EH (cell line): ENCODE data around the gene FMNL1.
"Not testable (repeated sequence)": the region's sequence is repeated elsewhere in the genome, so short reads cannot be mapped to it uniquely, and the experiment has no call there.

Source experiments
- DNase-seq: peaks from one replicate; pipeline ENCODE4 v3.0.0-alpha.2; 2015; ENCODE audit warnings: low read depth

Gene FMNL1

GRCh38 chr17:45234641-45235415 is 13.1 kb downstream of the FMNL1 start:
- DNase-seq = no peak

- peak; percentile 76 for DNase-seq
Measured at GRCh38 chr17:45235416-45236281, 14.0 kb downstream of the FMNL1 start.

- DNase-seq = no peak
Measured at GRCh38 chr17:45236282-45236606, 14.6 kb downstream of the FMNL1 start.

DNA sequence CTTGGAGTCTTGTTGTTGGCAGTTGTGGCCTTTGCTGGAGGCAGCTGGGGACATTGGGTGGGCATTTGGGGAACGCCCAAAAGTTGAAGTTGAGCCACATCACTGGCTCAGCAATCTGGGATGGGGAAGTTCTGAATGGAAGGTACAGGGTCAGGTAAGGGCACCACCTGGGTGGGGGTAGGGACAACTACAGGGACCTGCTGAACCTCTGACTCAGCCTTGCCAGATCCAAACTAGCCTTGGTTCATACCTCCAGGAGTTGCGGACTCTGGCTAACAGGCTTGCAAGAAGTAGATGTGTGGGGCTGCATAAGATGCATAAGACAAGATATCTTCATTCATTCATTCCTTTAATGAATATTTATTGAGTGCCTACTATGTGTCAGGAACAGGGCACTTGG is 16.0 kb downstream of the FMNL1 start:
- no peak for DNase-seq

DNA sequence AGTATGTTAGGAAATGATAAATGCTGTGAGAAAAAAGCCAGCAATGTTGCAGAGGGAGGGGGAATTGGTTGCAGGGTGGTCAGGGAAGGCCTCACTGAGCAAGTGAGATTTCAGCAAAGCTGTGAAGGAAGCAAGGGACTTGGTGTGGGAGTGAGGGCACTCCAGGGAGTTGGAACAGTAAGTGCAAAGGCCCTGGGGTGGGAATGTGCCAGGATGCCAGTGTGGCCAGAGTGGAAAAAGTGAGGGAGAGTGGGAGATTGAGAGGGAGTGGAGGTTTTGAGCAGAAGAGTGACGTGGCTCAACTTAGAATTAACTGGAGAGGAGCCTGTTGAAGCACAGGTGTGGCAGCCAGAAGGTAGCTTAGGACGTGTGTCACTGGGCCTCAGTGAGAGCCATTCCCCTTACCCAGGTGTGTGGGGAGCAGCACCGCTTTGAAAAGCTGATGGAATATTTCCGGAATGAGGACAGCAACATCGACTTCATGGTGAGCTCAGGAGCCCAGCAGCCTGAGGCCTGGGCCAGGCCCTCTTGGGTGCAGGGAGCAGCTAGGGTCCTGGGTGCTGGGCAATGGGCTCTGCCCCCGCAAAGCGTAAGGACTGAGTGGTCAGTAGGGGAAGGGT is 16.6 kb downstream of the FMNL1 start:
- no peak for DNase-seq

- no peak for DNase-seq
Measured at GRCh38 chr17:45240905-45241327, 19.2 kb downstream of the FMNL1 start.

GRCh38 chr17:45241328-45242028 is 19.8 kb downstream of the FMNL1 start:
- no peak for DNase-seq

DNA sequence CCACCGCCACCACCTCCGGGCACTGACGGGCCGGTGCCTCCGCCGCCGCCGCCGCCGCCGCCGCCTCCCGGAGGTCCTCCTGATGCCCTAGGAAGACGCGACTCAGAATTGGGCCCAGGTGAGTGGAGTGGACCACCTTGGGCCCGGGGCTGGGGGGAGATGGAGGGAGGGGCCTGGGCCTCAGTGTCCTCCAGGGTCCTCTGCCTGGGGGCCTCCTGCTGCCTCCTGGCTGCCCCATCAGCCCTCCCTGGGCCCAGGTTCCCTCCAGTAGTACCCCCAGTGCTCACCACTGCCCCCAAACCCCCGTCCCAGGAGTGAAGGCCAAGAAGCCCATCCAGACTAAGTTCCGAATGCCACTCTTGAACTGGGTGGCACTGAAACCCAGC is 20.3 kb downstream of the FMNL1 start:
- no peak for DNase-seq

DNA sequence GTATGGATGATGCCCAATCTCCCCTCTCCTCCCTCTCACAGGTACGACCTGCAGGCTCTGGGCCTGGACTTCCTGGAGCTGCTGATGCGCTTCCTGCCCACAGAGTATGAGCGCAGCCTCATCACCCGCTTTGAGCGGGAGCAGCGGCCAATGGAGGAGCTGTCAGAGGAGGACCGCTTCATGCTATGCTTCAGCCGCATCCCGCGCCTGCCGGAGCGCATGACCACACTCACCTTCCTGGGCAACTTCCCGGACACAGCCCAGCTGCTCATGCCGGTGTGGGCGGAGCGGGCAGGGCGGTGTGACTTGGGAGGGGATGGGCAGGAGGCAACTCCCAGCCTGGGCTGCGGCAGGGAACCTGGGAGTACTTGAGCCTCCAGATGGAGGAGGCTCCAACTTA is 22.1 kb downstream of the FMNL1 start:
- no peak for DNase-seq

DNA sequence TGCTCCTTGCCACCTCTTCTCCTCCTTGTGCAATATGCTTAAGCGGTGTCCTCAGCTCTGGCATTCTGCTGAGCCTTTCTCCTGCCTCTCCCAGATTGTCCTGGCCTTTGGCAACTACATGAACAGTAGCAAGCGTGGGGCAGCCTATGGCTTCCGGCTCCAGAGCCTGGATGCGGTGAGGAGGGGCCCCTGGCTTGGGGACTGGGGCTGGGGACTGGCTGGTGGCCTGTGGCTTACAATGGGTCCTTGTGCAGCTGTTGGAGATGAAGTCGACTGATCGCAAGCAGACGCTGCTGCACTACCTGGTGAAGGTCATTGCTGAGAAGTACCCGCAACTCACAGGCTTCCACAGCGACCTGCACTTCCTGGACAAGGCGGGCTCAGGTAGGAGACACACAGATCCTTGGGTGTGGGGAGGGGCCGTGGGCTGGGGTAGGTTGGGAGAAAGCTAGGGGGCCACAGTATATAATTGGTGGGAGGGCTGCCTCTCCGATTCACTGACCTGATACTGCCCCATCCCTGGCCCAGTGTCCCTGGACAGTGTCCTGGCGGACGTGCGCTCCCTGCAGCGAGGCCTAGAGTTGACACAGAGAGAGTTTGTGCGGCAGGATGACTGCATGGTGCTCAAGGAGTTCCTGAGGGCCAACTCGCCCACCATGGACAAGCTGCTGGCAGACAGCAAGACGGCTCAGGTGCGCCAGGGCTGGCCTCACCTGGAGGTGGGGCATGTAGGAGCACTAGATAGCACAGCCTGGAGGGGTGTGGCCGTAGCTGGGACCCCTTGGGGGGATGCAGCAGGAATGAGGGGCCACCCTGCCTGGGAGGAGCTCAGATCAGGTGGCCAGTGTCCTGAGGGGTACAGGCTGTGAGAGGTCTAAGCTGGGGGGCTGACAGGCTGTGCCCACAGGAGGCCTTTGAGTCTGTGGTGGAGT is 23.3 kb downstream of the FMNL1 start:
- DNase-seq = no peak

- no peak for DNase-seq
Measured at GRCh38 chr17:45246338-45246737, 24.7 kb downstream of the FMNL1 start.

GRCh38 chr17:45246861-45247428 is 25.3 kb downstream of the FMNL1 start:
- no peak for DNase-seq

GRCh38 chr17:45247429-45248131 is 25.9 kb downstream of the FMNL1 start:
- peak; percentile 83 for DNase-seq

DNA sequence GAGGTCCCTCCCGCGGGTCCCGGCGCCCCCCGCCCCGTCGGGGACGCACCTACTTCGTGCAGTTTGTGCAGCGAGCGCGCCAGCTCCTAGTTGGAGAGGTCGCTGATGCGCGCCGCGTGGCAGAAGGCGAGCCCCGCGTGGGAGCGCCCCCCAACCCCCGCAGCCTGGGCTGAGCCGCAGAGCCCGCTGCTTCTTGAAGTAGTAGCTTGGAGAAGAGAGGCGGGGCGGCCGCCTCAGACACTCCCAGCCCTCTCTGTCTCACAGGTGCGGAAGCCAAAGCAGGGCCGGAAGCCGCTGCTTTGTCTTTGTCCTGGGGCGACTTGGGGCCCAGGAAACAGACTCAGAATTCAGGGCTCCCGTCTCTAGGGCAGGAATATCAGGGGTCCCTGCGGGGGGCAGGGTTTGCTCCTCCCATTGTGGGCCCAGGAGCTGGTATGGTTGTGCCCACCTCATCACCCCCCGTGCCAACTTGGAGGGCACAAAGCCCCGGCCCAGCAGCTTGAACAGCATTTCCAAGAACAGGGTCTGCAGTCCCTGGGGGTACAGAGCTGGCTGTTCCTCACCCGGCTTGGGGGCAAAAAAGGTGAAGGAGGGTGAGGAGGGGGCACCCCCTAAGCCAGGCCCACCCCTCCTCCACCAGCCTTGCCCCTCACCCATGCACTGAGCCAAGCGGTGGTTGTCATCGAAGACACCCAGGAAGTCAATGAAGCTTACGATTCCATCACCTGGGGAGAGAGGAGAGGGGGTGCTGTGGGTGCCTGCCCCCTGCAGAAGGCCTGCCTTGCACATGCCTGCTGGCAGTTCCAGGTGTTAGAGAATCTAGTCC is 26.7 kb downstream of the FMNL1 start:
- no peak for DNase-seq

- DNase-seq = no peak
Measured at GRCh38 chr17:45251931-45252330, 30.2 kb downstream of the FMNL1 start.

DNA sequence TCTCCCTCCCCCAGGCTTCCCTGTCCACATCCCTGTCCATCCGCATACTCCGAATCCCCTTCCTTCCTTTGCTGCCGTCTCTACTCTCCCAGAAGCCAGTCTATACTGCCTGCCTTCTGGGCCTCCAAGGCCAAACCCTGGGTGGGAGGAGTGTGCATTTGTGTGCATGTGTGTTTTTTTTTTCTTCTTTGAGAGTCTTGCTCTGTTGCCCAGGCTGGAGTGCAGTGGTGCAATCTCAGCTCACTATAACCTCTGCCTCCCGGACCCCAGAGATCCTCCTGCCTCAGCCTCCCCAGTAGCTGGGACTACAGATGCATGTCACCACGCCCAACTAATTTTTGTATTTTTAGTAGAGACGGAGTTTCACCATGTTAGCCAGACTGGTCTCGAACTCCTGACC is 31.6 kb downstream of the FMNL1 start:
- DNase-seq = not testable (repeated sequence)

- DNase-seq = no peak
Measured at GRCh38 chr17:45253879-45254278, 32.2 kb downstream of the FMNL1 start.

DNA sequence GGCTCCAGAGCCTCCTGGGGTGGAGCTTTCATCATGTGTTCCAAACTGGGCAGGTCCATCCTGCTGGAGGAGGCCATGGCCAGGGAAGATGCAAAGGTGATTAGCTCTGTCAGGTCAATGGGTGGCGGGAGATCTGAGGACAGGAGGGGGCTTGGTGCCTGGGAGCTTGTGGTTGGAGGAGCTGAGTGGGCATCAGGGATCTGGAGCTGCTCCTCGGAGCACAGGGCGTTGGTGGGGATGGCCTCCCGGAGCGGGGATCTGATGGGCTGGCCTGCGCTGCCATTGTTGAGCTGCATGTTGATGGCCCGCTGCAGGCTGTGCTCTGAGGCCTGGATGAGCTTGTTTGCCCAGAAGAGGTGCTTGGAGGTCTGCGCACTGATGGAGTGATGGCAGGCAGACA is 33.7 kb downstream of the FMNL1 start:
- DNase-seq = no peak
